Cardiac septum (tissue), 1 donor: ENCODE data around the gene APOB. TPM values are rescaled to one million over a fixed set of nuclear protein-coding genes. Genes with fewer than 3 reads are reported as not detected.
"Not testable (repeated sequence)": the region's sequence is repeated elsewhere in the genome, so short reads cannot be mapped to it uniquely, and the experiment has no call there.

Experiments
- DNase-seq: peaks from one replicate; pipeline ENCODE4 v3.0.0-alpha.2; 2020; ENCODE audit warnings: low spot score
- intact Hi-C: fragments of 100-400 bp; cut with DNase I; formaldehyde crosslinking; loops from one replicate; pipeline ENCODE4 v1.14.0; 2022
- total RNA-seq: library from RNA; stranded (reverse); fragmentation: NEBNext Ultra II Directional; extraction: Animal tissue kit (Norgen Biotek cat#: 25700); gene quantifications from one replicate; pipeline ENCODE4 v1.2.1, GENCODE V29; 2021
- donor health status: DM: no; HTN: no; CAD: no.

Gene APOB
- total RNA-seq, 1 donor from 2014 or later = 3.4 TPM

GRCh38 chr2:21035974-21036707, 7.7 kb downstream of the APOB start:
- intact Hi-C loops = no loop called here
- no peak for DNase-seq

GRCh38 chr2:21035282-21035973, 8.4 kb downstream of the APOB start:
- intact Hi-C loops = no loop called here
- DNase-seq = no peak

- intact Hi-C loops = no loop called here
- no peak for DNase-seq
Measured at GRCh38 chr2:21034972-21035279, 8.9 kb downstream of the APOB start.

GRCh38 chr2:21034156-21034971, 9.5 kb downstream of the APOB start:
- intact Hi-C loops = no loop called here

GRCh38 chr2:21033237-21034155, 10.4 kb downstream of the APOB start:
- intact Hi-C loops = no loop called here

More at GRCh38 chr2:21034156-21034971, 9.5 kb downstream of the APOB start:
- DNase-seq = no peak

GRCh38 chr2:21032338-21033236, 11.3 kb downstream of the APOB start:
- DNase-seq = no peak
- intact Hi-C loops = no loop called here

More at GRCh38 chr2:21033237-21034155, 10.4 kb downstream of the APOB start:
- DNase-seq = no peak

GRCh38 chr2:21030983-21031968, 12.6 kb downstream of the APOB start:
- DNase-seq = no peak
- intact Hi-C loops = no loop called here

- intact Hi-C loops = no loop called here
- DNase-seq = no peak
Measured at GRCh38 chr2:21029519-21029918, 14.4 kb downstream of the APOB start.

- DNase-seq, intact Hi-C loops: not testable (repeated sequence)
Measured at GRCh38 chr2:21028951-21029350, 14.9 kb downstream of the APOB start.

- DNase-seq = no peak
- intact Hi-C loops = no loop called here
Measured at GRCh38 chr2:21028021-21028947, 15.6 kb downstream of the APOB start.

- no peak for DNase-seq
- intact Hi-C loops = no loop called here
Measured at GRCh38 chr2:21026479-21027282, 17.2 kb downstream of the APOB start.

- no peak for DNase-seq
- intact Hi-C loops = no loop called here
Measured at GRCh38 chr2:21025690-21026478, 18.0 kb downstream of the APOB start.

GRCh38 chr2:21024722-21025389, 19.0 kb downstream of the APOB start:
- intact Hi-C loops = no loop called here

GRCh38 chr2:21024198-21024597, 19.7 kb downstream of the APOB start:
- intact Hi-C loops = no loop called here
- no peak for DNase-seq

More at GRCh38 chr2:21024722-21025389, 19.0 kb downstream of the APOB start:
- no peak for DNase-seq
